ENCODE data around the gene RGS7.
A peak's percentile ranks its signal among the peaks of the same experiment; 100 is the strongest.

Gene RGS7

DNA sequence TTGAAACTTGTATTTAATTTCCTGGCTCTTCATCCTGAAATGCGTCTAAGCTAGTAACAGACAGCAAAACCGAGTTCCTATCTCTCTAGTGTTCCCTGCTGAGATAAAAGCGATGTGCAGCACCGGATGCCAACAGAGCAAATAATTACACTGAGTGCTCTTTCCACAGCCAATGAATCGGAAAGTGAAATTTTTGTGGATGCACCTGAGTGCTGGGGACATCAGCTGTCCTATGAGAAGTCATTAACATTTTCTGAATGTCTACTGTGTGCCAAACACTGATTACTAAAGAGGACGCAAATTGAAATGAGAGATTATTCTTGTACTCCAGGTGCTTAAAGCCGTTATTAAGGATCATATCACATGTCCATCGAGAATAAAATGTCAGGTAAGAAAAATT lies 278.0 kb downstream of the RGS7 start:
- no peak for DNase-seq (ENCODE audit: low spot score)

GRCh38 chr1:241077386-241078147 lies 279.4 kb downstream of the RGS7 start:
- no peak for DNase-seq (ENCODE audit: low spot score)

- DNase-seq (ENCODE audit: low spot score): no peak
Observed at GRCh38 chr1:241074507-241074906, 282.5 kb downstream of the RGS7 start.

DNA sequence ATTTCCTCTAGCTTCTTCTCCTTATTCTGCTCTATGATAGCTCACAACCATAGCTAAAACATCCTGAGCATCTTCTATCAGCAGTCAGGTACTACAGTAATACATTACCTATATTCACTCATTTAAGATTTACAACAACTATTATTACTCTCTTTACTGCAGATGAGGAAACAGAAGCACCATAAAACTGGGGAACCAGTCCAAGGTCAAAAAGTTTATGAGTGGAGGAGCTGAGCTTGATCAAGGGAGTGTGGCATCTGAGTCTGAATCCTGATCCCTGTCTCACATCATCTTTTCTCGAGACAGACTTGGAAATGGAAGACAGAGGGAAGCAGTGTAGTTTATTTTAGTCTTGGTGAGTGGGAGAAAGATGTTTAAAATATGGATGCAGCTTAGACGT lies 288.6 kb downstream of the RGS7 start:
- no peak for DNase-seq (ENCODE audit: low spot score)

DNA sequence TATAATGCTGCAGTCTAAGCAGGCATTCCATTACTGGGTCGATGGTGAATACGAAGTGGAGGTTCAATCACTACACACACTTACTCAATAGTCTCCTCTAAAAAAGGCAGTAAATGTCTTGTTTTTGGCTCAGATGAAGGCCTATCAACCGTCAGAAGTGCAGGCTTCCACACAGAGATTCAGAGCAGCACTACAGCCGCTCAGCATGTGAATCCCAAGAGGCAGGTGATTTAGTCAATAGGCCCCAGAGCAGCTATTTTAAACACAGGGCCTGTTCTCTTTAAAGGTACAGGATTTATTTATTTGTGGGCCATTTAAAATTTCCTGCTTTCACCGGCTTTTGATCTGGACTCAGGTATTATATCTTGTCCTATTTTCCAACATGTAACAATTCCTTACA lies 293.7 kb downstream of the RGS7 start:
- no peak for DNase-seq (ENCODE audit: low spot score)

DNA sequence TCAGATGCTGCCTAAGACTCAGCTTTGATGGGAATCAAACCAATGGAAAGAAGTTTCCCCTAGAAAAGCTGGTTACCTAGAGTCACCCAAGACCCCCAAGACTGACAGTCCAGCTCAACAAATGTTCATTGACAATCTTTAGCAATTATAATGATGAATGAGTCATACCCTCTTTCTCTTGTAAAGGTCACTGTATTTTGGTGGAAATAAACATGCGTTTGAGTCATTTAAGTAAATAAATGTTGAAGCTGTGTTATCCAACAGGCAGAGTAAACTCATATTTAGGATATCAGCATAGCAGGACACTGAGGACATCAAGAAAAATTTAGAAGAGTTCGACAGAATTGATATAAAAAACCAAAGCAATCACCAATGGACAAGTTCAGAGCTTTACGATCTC lies 295.9 kb downstream of the RGS7 start:
- DNase-seq (ENCODE audit: low spot score): no peak

DNA sequence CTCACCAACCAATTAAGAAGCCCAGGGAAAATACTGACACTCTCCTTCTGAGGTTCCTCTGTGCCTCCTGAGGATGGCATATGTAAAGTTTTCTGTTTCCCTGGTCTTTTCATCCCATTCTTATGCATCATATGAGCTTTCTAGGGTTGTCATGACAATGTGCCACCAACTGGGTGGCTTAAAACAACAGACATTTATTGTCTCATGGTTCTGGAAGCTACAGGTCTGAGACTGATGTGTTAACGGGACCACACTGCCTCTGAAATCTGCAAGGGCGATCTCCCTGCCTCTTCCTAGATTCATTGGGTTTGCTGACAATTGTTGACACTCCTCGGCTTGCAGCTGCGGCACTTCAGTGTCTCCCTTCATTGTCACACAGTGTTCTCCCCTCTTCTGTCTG lies 308.4 kb downstream of the RGS7 start:
- DNase-seq (ENCODE audit: low spot score): no peak

GRCh38 chr1:241045659-241046058 lies 311.3 kb downstream of the RGS7 start:
- no peak for DNase-seq (ENCODE audit: low spot score)

DNA sequence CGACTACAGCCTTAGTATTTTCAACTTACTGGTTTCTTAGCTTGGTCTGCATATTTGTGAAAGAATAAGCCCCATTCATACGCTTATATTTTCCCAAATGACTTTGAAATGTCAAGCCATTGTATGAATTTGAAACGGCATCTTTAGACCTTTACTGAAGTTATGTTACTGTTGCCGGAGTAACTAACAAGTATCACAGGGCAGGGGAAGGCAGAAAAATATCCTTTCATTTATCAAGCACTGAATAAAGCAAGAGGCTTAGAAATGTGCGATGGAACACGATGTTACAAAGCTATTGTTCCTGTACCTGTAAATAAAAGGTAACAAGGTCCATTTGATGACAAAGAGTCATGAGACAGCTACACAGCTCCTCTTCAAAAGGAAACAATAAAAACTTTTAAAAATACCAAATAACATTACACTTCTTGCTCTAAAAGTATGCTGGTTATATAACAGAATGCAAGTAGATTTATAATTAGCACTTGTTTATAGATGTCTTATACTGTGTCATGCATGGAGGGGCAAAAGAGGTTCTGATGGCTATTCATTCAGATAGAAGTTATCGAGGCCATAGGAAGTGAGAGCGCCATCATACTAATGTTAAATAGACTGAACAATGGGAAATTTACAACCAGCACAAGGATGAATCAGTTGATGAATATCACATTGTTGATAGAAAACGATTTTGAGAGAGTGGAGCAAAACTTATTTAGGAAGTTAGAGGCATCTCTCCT lies 322.6 kb downstream of the RGS7 start:
- DNase-seq (ENCODE audit: low spot score): no peak

DNA sequence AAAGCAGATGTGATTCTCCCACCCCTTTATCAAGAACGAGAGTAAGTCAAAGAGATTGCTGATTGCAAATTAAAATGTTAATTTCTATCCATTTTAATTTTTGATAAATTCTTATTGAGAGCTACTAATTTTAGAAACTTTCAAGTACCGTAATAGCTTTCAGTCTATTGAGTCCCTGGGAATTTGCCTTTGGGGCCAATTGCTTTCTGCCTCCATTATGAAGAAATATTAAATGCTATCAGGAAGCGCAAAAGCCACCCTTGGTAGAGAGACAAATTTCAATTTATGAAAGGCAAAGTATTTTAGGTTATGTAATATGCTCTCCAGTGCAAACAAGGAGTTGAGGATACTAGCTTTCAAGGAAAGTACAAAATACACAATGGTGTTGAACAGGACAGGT lies 332.2 kb downstream of the RGS7 start:
- DNase-seq (ENCODE audit: low spot score): no peak

GRCh38 chr1:241022366-241022765 lies 334.6 kb downstream of the RGS7 start:
- no peak for DNase-seq (ENCODE audit: low spot score)

DNA sequence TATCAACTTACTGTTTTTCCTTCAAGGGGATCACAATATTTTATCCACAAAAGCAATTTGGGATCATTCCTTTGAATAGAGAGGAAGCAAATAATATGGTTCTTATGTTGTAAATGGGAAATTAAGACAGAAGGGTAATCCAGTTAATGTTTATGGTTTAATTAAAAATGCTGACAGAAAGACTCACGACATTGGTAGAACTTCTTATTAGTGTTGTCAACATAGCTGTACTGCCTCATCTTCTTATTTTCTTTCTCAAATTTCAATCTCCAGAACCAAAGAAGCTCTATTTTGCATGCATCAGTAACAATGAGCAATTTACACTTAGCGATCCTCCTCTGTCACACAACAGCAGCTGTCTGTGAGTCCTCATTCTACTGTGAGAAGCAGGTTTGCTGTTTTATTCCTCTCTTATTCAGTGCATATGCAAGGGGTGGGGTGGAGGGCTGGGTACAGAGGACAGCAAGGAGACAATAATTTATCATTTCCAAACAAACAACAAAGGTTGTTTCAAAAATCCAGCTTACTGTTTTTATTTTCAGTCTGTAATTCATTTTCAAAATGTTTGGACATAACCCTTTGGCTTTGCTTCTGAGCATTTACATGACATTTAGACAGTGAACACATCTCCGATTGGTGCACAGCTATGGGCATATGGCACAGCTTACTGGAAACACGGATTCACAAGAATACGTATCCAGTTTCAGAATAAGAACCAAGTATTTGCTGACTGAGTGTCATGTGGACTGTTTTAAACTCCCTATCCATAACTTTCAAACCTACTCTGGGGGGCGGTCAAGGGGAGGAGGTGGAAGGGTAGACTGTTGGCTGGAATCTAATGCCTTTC lies 335.9 kb downstream of the RGS7 start:
- DNase-seq (ENCODE audit: low spot score): no peak

- no peak for DNase-seq (ENCODE audit: low spot score)
Observed at GRCh38 chr1:241012708-241013340, 344.2 kb downstream of the RGS7 start.

DNA sequence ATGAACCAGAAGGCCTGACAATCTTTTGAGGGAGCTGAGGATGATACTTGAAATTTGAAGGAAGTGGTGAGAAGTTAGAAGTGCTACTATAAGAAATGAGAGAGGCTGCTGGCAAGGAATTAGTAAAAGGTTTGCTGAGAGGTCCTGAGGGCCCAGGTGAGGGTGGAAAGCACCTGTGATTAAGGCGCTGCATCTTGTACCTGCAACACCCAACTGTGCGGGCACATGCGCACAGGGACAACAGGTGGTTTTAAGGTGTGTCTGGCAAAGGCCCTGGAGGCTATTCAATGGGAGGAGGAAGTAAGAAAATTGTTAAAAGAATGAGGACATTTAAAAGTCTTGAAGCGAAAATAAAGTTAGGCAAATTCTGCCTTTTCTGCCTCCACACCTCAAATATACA lies 349.3 kb downstream of the RGS7 start:
- no peak for DNase-seq (ENCODE audit: low spot score)

DNA sequence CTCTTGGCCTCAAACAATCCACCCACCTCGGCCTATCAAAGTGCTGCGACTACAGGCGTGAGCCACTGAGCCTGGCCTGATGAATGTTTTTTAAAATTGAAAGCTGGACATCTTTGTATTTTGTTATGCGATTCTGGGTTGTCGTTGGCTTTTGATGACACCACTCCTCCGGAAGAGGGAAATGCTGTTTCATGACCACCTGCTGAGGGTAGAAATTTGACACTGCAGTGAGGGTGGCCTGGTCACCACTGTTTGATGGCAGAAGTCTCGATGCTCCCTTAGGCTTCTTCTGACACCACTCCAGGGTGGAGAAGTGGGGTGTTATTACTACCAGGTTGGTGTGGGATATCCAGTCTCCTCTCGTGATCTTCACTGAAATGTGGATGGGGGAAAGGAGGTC lies 357.2 kb downstream of the RGS7 start:
- no peak for DNase-seq (ENCODE audit: low spot score)

GRCh38 chr1:240998441-240999015 lies 358.5 kb downstream of the RGS7 start:
- DNase-seq (ENCODE audit: low spot score): no peak

DNA sequence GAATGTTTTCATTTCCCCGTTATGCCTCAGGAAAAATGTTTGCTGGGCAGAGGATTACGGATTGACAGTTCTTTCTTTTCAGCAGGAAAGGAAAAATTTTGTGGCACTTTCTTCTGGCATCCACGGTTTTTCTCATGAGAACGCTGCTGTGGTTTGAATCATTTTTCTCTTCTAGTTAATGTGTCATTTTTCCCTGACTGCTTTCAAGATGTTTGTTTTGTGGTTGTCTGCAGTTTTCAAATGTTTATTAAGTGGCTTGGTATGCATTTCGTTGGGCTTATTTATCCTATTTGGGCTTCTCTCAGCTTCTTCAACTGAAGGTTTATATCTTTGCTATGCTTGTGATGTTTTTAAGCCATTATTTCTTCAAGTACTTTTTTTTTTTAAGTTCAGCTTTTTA lies 359.0 kb downstream of the RGS7 start:
- peak; percentile 8 for DNase-seq (ENCODE audit: low spot score)

- DNase-seq (ENCODE audit: low spot score): no peak
Observed at GRCh38 chr1:240993004-240993403, 364.0 kb downstream of the RGS7 start.

GRCh38 chr1:240991230-240991629 lies 365.8 kb downstream of the RGS7 start:
- no peak for DNase-seq (ENCODE audit: low spot score)

DNA sequence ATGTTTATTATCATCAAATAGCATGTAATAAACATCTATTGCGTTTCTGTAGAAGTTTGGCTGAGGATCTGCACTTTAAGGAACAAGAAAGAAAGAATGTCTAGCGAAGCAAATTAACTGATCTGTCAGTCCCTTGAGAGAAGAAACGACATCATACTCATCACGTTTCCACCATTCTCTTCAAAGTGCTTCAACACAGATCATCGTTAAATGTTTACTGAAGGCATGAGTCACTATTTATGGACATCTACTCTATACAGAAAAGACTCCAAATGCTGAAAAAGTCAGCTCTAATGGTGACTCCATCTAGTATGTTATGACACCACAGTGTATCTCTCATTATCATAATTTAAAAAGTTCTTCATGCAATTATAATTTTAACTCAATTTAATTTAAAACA lies 369.1 kb downstream of the RGS7 start:
- no peak for DNase-seq (ENCODE audit: low spot score)

- no peak for DNase-seq (ENCODE audit: low spot score)
Observed at GRCh38 chr1:240985081-240985480, 371.9 kb downstream of the RGS7 start.

DNA sequence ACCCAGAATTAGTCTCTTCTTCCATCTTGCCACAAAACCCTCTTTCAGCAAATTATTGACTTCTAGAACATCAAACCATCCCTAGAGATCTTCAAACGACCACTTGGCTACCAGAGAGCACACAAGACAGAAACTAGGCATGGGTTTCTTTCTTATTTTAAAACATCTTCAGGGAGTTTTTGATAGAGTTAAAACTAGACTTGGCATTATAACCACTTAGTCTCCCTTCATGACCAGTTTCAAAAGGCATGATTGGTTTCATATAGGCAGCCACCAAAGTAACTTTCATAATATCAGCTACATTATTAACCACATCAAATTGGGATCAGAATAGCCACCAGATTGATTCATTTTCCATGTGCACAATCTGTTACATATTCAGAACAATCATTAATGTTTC lies 376.7 kb downstream of the RGS7 start:
- no peak for DNase-seq (ENCODE audit: low spot score)

All from AG08396 (cell line).